ENCODE measurements around the gene HLA-DMA.
A peak's percentile ranks its signal among the peaks of the same experiment; 100 is the strongest.

The HLA-DMA gene

DNA sequence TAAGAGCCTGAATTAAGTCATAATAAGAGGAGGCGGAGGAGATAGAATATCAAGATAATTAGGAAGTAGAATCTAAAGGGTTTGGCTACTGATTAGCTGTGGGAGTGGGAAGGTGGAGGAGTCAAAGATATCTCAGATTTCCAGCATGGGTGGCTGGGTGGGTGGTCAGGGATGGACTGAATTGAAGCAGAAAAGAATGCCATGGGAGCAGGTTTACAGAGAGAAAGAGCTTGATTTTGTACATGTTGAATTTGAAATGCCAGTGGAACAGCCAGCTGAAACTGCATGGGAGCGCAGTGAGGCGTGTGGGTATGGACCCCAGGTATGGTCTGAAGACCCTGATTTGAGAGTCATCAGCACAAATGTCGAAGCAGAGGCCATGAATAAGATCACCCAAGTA is 1.4 kb upstream of the HLA-DMA start:
- ChIA-PET POLR2A (interaction anchor here (0.8 to 4.2 kb wide), 2 partner anchors 18 to 26 kb away, joined by 3 to 58 read pairs; no protein-coding TSS in a partner anchor), CTCF (interaction anchor here (1.0 to 9.5 kb wide), 31 partner anchors 9 to 129 kb away, joined by 3 to 182 read pairs (median 11); partner anchors contain the start of genes BRD2, HLA-DMB, PSMB9 and TAP1)
- TF ChIP-seq, protein P1, sequence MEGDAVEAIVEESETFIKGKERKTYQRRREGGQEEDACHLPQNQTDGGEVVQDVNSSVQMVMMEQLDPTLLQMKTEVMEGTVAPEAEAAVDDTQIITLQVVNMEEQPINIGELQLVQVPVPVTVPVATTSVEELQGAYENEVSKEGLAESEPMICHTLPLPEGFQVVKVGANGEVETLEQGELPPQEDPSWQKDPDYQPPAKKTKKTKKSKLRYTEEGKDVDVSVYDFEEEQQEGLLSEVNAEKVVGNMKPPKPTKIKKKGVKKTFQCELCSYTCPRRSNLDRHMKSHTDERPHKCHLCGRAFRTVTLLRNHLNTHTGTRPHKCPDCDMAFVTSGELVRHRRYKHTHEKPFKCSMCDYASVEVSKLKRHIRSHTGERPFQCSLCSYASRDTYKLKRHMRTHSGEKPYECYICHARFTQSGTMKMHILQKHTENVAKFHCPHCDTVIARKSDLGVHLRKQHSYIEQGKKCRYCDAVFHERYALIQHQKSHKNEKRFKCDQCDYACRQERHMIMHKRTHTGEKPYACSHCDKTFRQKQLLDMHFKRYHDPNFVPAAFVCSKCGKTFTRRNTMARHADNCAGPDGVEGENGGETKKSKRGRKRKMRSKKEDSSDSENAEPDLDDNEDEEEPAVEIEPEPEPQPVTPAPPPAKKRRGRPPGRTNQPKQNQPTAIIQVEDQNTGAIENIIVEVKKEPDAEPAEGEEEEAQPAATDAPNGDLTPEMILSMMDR (IDR thresholded peaks at IDR 0.05; ENCODE audit: insufficient read depth, low read length, missing control alignments): no peak
- no peak overlapping the region for H3K4me3 ChIP-seq (ENCODE audit: low read depth, low read length)
- no peak for DNase-seq (ENCODE audit: low read depth, low spot score)

DNA sequence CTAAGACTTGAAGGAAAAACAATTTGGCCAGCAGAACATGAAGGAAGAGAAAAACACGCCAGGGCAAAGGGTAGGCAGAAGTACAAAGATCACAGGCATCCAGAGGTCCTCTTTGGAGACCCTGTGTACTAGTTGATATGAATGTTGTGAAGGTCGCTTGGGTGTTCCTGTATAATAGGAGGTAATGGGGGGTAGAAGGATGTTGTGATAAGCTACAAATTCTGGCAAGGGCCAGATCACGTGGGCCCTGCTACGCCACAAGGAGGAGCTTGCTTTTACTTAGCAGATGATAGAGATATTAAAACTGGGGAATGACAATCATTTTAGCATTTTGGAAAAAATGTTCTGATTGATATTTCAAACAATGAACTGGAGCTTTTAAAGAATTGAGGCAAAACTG is 878 bp upstream of the HLA-DMA start:
- DNase-seq (ENCODE audit: low read depth, low spot score): no peak
- POLR2A ChIA-PET: interaction anchor here (0.6 to 4.2 kb wide), 6 partner anchors 12 to 30 kb away, joined by 3 to 58 read pairs (median 4); partner anchors contain the start of gene BRD2
- TF ChIP-seq, protein P1 (IDR thresholded peaks at IDR 0.05; ENCODE audit: insufficient read depth, low read length, missing control alignments): no peak
- H3K4me3 ChIP-seq (ENCODE audit: low read depth, low read length): no peak overlapping the region
- CTCF ChIA-PET: interaction anchor here (0.7 to 9.5 kb wide), 37 partner anchors 9 to 131 kb away, joined by 3 to 182 read pairs (median 8); partner anchors contain the start of genes BRD2, HLA-DMB, PSMB9 and TAP1

DNA sequence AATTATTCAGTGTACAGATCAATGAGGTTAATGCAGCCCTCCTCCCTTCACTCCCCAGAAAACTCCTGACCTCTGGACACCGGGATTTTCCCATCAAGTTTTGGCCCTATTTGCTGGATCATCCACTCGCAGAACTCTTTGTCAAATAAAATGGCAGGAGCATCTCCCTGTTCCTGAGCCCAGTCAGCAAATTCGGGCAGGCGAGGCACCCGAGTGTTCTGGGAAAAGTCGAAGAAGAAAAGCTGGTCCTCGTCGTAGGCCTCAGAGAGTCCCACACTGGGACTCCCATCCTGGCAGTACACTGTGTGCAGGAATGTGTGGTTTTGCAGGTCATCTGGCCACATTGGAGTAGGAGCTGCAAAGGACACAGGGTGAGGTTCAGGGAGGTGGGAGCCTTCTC is 2.4 kb downstream of the HLA-DMA start:
- DNase-seq (ENCODE audit: low read depth, low spot score): no peak
- CTCF ChIA-PET: interaction anchor here (1.0 to 9.5 kb wide), 8 partner anchors 8 to 112 kb away, joined by 3 to 182 read pairs (median 5); partner anchors contain the start of genes BRD2 and TAP2
- H3K4me3 ChIP-seq (ENCODE audit: low read depth, low read length): no peak overlapping the region
- TF ChIP-seq, protein P1 (IDR thresholded peaks at IDR 0.05; ENCODE audit: insufficient read depth, low read length, missing control alignments): no peak
- POLR2A ChIA-PET: interaction anchor here (1.9 kb wide), 1 partner anchor 22 kb away, joined by 6 read pairs; no protein-coding TSS in a partner anchor

DNA sequence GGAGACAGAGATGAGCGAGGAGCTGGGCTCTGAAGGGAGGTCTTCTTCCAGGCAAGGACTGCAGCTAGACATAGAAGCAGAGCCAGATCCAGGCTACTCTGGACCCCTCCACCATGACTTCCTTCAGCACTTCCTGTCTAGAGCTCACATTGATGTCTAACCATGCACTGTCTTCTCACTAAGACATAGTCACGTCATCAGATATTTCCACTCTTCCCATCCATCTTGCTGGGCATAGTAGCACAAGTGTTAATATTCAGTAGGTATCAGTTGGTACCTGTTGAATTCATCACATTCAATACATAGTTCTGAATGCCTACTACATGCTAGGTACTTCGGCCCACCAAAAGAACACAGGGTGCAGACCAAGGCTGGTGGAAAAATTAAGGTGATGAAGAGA is 2.9 kb downstream of the HLA-DMA start:
- no peak for DNase-seq (ENCODE audit: low read depth, low spot score)
- TF ChIP-seq, protein P1 (IDR thresholded peaks at IDR 0.05; ENCODE audit: insufficient read depth, low read length, missing control alignments): no peak
- ChIA-PET CTCF (interaction anchor here (0.7 to 6.8 kb wide), 9 partner anchors 8 to 112 kb away, joined by 3 to 124 read pairs (median 4); partner anchors contain the start of gene TAP2), POLR2A (no interaction called here)
- H3K4me3 ChIP-seq (ENCODE audit: low read depth, low read length): no peak overlapping the region

DNA sequence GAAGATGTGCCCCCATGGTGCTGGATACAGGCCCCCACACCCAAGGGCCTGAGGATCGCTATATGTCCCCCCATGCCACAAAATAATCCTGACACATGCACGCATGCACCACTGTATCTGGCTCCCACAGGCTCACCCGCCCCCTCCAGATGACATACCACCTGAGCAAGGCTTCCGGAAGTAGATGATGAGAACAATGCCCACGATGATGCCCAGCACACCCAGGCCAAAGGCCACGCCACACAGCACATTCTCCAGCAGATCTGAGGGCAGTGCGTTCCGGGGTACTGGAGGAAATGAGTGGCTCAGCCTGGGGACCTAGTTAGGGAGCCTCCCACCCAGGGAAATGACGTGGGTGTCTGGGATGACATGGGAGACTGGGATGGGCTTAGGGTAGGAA is 3.8 kb downstream of the HLA-DMA start:
- POLR2A ChIA-PET: no interaction called here
- TF ChIP-seq, protein P1 (IDR thresholded peaks at IDR 0.05; ENCODE audit: insufficient read depth, low read length, missing control alignments): no peak

DNA sequence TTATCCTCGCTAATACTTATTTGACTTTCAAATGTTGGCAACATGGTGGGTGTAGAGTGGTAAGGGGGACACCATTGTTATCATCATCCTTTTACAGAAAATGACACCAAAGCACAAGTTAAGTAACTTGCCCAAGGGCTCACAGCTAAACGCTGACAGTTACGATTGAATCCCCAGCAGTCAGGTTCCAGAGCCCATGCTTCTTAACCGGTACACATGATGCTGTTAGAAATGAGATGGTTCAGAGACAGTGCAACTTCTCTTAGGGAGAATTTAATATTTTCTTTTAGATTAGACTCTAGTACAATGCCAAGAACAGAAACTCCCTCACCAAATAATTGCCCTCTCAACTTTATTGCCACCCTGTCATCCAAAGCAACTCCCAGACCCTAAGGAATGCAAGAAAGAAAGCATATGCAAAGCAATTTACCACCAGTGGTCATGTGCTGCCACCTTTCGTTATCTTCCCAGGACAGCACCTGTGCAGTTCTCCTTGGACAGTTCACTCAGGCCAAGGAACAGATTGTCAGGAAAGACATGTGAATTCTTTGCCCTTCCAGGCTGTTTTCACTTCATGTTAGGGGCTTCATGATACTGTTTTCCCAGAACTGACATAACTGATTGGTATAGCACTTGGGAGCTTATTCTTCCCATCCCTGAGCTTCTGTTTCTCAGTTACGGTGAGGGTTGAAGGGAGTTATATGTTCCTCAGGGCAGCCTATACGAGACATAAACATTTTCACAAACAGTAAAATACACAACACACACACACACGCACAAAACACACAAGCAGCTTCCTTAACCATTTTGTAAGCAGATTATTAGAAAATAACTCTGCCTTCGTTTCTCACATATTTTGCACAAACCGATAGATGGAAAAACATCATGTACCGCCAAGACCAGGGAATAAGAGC is 5.1 kb downstream of the HLA-DMA start:
- no peak for DNase-seq (ENCODE audit: low read depth, low spot score)
- ChIA-PET CTCF (interaction anchor here (0.8 to 2.6 kb wide), 15 partner anchors 9 to 93 kb away, joined by 3 to 49 read pairs (median 5); partner anchors contain the start of gene BRD2), POLR2A (no interaction called here)
- no peak overlapping the region for H3K4me3 ChIP-seq (ENCODE audit: low read depth, low read length)
- TF ChIP-seq, protein P1 (IDR thresholded peaks at IDR 0.05; ENCODE audit: insufficient read depth, low read length, missing control alignments): peak; percentile 46

More for the DNA sequence above, 3.8 kb downstream of the HLA-DMA start:
- DNase-seq (ENCODE audit: low read depth, low spot score): no peak
- no peak overlapping the region for H3K4me3 ChIP-seq (ENCODE audit: low read depth, low read length)
- CTCF ChIA-PET: interaction anchor here (1.6 to 6.8 kb wide), 4 partner anchors 11 to 67 kb away, joined by 3 to 124 read pairs (median 10); no protein-coding TSS in a partner anchor
